Naive B cell (primary cell): ENCODE measurements around the gene NPAS3. TPM values are rescaled to one million over a fixed set of nuclear protein-coding genes. Genes with fewer than 3 reads are reported as not detected.

Experiments
- ATAC-seq, 2 donors: fragments of 150-1000 bp; cut with Tn5 transposase; 2 replicates each; pipeline ENCODE4 v1.10.0; 2021; ENCODE audit warnings: low read depth in 2 of 2, mild to moderate bottlenecking in 2 of 2, moderate library complexity in 2 of 2
- DNase-seq: peaks from one replicate; pipeline ENCODE4 v3.0.0; 2022
- H3K27ac Mint-ChIP-seq, 6 donors: one replicate each; pipeline ENCODE4 v1.8.0; 2020 to 2022; ENCODE audit warnings: mild to moderate bottlenecking in 6 of 6, mixed read lengths in 6 of 6, moderate library complexity in 5 of 6, inconsistent platforms in 2 of 6
- H3K27me3 Mint-ChIP-seq, 3 donors: one replicate each; pipeline ENCODE4 v1.8.0; 2021 to 2022; ENCODE audit warnings: mixed read lengths in 3 of 3, mild to moderate bottlenecking in 1 of 3
- H3K36me3 Mint-ChIP-seq, 2 donors: one replicate each; pipeline ENCODE4 v1.8.0; 2020 to 2022; ENCODE audit warnings: mixed read lengths in 2 of 2, inconsistent platforms in 1 of 2, mild to moderate bottlenecking in 1 of 2
- H3K4me1 Mint-ChIP-seq, 3 donors: one replicate each; pipeline ENCODE4 v1.8.0; 2020 to 2022; ENCODE audit warnings: mixed read lengths in 3 of 3, inconsistent platforms in 1 of 3, mild to moderate bottlenecking in 1 of 3, moderate library complexity in 1 of 3
- H3K4me3 Mint-ChIP-seq, 8 donors: one replicate each; pipeline ENCODE4 v1.8.0; 2020 to 2022; ENCODE audit warnings: mild to moderate bottlenecking in 8 of 8, mixed read lengths in 8 of 8, moderate library complexity in 8 of 8, inconsistent platforms in 2 of 8
- H3K9me3 Mint-ChIP-seq, 7 donors: one replicate each; pipeline ENCODE4 v1.8.0; 2020 to 2022; ENCODE audit warnings: mixed read lengths in 7 of 7, mild to moderate bottlenecking in 5 of 7, inconsistent platforms in 2 of 7, moderate library complexity in 1 of 7
- polyA plus RNA-seq, 6 donors: library from polyadenylated mRNA; unstranded; fragments of 300-500 nt; fragmentation: Illumina TruSeq; gene quantifications; one replicate each; pipeline ENCODE4 v1.2.3, GENCODE V29; 2021; ENCODE audit warnings: low read depth in 6 of 6

The NPAS3 gene
- polyA plus RNA-seq, 6 donors from 2014 or later: not detected

GRCh38 chr14:33642080-33642479, 703.4 kb downstream of the NPAS3 start:
- DNase-seq (no peak), ATAC-seq (no peak)
- peaks cover 0 to 1% (median 0%) of the 10 kb centered on the region in 7 donors for H3K9me3 Mint-ChIP-seq
- no peak overlapping the region for H3K4me3 Mint-ChIP-seq
- no peaks in the 10 kb centered on the region for H3K4me1 Mint-ChIP-seq
- no peaks in the 10 kb centered on the region for H3K27me3 Mint-ChIP-seq
- no peak overlapping the region for H3K27ac Mint-ChIP-seq
- no peaks in the 10 kb centered on the region for H3K36me3 Mint-ChIP-seq

GRCh38 chr14:33642691-33643244, 704.1 kb downstream of the NPAS3 start:
- H3K9me3 Mint-ChIP-seq: peaks cover 0 to 1% (median 0%) of the 10 kb centered on the region in 7 donors
- no peaks in the 10 kb centered on the region for H3K36me3 Mint-ChIP-seq
- no peak overlapping the region for H3K4me3 Mint-ChIP-seq
- no peaks in the 10 kb centered on the region for H3K4me1 Mint-ChIP-seq
- ATAC-seq: no peak
- no peaks in the 10 kb centered on the region for H3K27me3 Mint-ChIP-seq
- DNase-seq: no peak
- no peak overlapping the region for H3K27ac Mint-ChIP-seq

GRCh38 chr14:33643426-33644181, 704.9 kb downstream of the NPAS3 start:
- Mint-ChIP-seq H3K27me3 (no peaks in the 10 kb centered on the region), H3K4me3 (no peak overlapping the region), H3K4me1 (no peaks in the 10 kb centered on the region), H3K36me3 (no peaks in the 10 kb centered on the region), H3K9me3 (no peaks in the 10 kb centered on the region), H3K27ac (no peak overlapping the region)
- DNase-seq: no peak
- no peak for ATAC-seq

- no peaks in the 10 kb centered on the region for H3K4me1 Mint-ChIP-seq
- no peaks in the 10 kb centered on the region for H3K36me3 Mint-ChIP-seq
- no peaks in the 10 kb centered on the region for H3K9me3 Mint-ChIP-seq
- no peak overlapping the region for H3K4me3 Mint-ChIP-seq
- ATAC-seq (no peak), DNase-seq (no peak)
- no peaks in the 10 kb centered on the region for H3K27me3 Mint-ChIP-seq
- no peak overlapping the region for H3K27ac Mint-ChIP-seq
These were observed 708.1 kb downstream of the NPAS3 start for GRCh38 chr14:33646692-33647260.

- DNase-seq: no peak
- Mint-ChIP-seq H3K36me3 (no peaks in the 10 kb centered on the region), H3K27me3 (no peaks in the 10 kb centered on the region), H3K4me3 (no peak overlapping the region), H3K4me1 (no peaks in the 10 kb centered on the region), H3K27ac (no peak overlapping the region), H3K9me3 (no peaks in the 10 kb centered on the region)
- ATAC-seq: no peak
These were observed 708.7 kb downstream of the NPAS3 start for GRCh38 chr14:33647385-33647786.

- DNase-seq (no peak), ATAC-seq (no peak)
- peaks cover 0 to 2% (median 0%) of the 10 kb centered on the region in 7 donors for H3K9me3 Mint-ChIP-seq
- H3K4me1 Mint-ChIP-seq: no peaks in the 10 kb centered on the region
- no peak overlapping the region for H3K4me3 Mint-ChIP-seq
- H3K27me3 Mint-ChIP-seq: no peaks in the 10 kb centered on the region
- H3K27ac Mint-ChIP-seq: no peak overlapping the region
- no peaks in the 10 kb centered on the region for H3K36me3 Mint-ChIP-seq
These were observed 711.8 kb downstream of the NPAS3 start for GRCh38 chr14:33650430-33650829.

GRCh38 chr14:33652566-33653307, 714.1 kb downstream of the NPAS3 start:
- no peaks in the 10 kb centered on the region for H3K36me3 Mint-ChIP-seq
- ATAC-seq (no peak), DNase-seq (no peak)
- no peak overlapping the region for H3K27ac Mint-ChIP-seq
- no peak overlapping the region for H3K4me3 Mint-ChIP-seq
- H3K9me3 Mint-ChIP-seq: peaks cover 0 to 2% (median 0%) of the 10 kb centered on the region in 7 donors
- no peaks in the 10 kb centered on the region for H3K4me1 Mint-ChIP-seq
- no peaks in the 10 kb centered on the region for H3K27me3 Mint-ChIP-seq

GRCh38 chr14:33653308-33653695, 714.6 kb downstream of the NPAS3 start:
- ATAC-seq: no peak
- no peak overlapping the region for H3K27ac Mint-ChIP-seq
- H3K4me3 Mint-ChIP-seq: no peak overlapping the region
- H3K4me1 Mint-ChIP-seq: no peaks in the 10 kb centered on the region
- no peak for DNase-seq
- peaks cover 0 to 2% (median 0%) of the 10 kb centered on the region in 7 donors for H3K9me3 Mint-ChIP-seq
- no peaks in the 10 kb centered on the region for H3K27me3 Mint-ChIP-seq
- H3K36me3 Mint-ChIP-seq: no peaks in the 10 kb centered on the region

GRCh38 chr14:33655421-33655820, 716.7 kb downstream of the NPAS3 start:
- no peak for ATAC-seq
- Mint-ChIP-seq H3K4me3 (no peak overlapping the region), H3K27me3 (no peaks in the 10 kb centered on the region), H3K9me3 (peaks cover 0 to 2% (median 0%) of the 10 kb centered on the region in 7 donors), H3K36me3 (no peaks in the 10 kb centered on the region), H3K27ac (no peak overlapping the region), H3K4me1 (no peaks in the 10 kb centered on the region)
- no peak for DNase-seq

- no peak for DNase-seq
- peaks cover 0 to 3% (median 0%) of the 10 kb centered on the region in 7 donors for H3K9me3 Mint-ChIP-seq
- H3K27me3 Mint-ChIP-seq: no peaks in the 10 kb centered on the region
- H3K4me3 Mint-ChIP-seq: no peak overlapping the region
- H3K27ac Mint-ChIP-seq: no peak overlapping the region
- ATAC-seq: no peak
- no peaks in the 10 kb centered on the region for H3K36me3 Mint-ChIP-seq
- H3K4me1 Mint-ChIP-seq: no peaks in the 10 kb centered on the region
These were observed 718.8 kb downstream of the NPAS3 start for GRCh38 chr14:33657476-33657875.

- no peaks in the 10 kb centered on the region for H3K4me1 Mint-ChIP-seq
- no peak overlapping the region for H3K27ac Mint-ChIP-seq
- H3K4me3 Mint-ChIP-seq: no peak overlapping the region
- no peaks in the 10 kb centered on the region for H3K27me3 Mint-ChIP-seq
- ATAC-seq (no peak), DNase-seq (no peak)
- H3K36me3 Mint-ChIP-seq: no peaks in the 10 kb centered on the region
- H3K9me3 Mint-ChIP-seq: peaks cover 0 to 9% (median 5%) of the 10 kb centered on the region in 7 donors
These were observed 721.6 kb downstream of the NPAS3 start for GRCh38 chr14:33660248-33660647.

- DNase-seq: no peak
- Mint-ChIP-seq H3K9me3 (peaks cover 0 to 9% (median 4%) of the 10 kb centered on the region in 7 donors), H3K27ac (no peak overlapping the region), H3K27me3 (no peaks in the 10 kb centered on the region), H3K4me3 (no peak overlapping the region), H3K4me1 (no peaks in the 10 kb centered on the region), H3K36me3 (no peaks in the 10 kb centered on the region)
- no peak for ATAC-seq
These were observed 722.4 kb downstream of the NPAS3 start for GRCh38 chr14:33661101-33661500.

- DNase-seq (no peak), ATAC-seq (no peak)
- Mint-ChIP-seq H3K9me3 (peaks cover 0 to 10% (median 4%) of the 10 kb centered on the region in 7 donors), H3K36me3 (no peaks in the 10 kb centered on the region), H3K27me3 (peaks cover 0 to 4% (median 0%) of the 10 kb centered on the region in 3 donors), H3K27ac (no peak overlapping the region), H3K4me1 (no peaks in the 10 kb centered on the region), H3K4me3 (no peak overlapping the region)
These were observed 729.4 kb downstream of the NPAS3 start for GRCh38 chr14:33668066-33668465.
